Right lung (tissue), 10 donors: Measurements from ENCODE around the gene GLYAT. TPM values are rescaled to one million over a fixed set of nuclear protein-coding genes. Genes with fewer than 3 reads are reported as not detected.

Experiments used
- DNase-seq, 2 donors: peaks; one replicate each; pipeline ENCODE4 v3.0.0-alpha.2; 2013
- long read RNA-seq, 8 donors: transcript quantifications; one replicate each; lab custom pipeline, GENCODE V29; 2026
- polyA plus RNA-seq, 5 donors: library from polyadenylated mRNA; unstranded; fragments of 120-200 nt; gene quantifications; one replicate each; pipeline versions ENCODE4 v1.2.1 to v1.2.3, GENCODE V29; 2013; ENCODE audit warnings: inconsistent platforms in 1 of 5, low replicate concordance in 1 of 5; ENCODE audit not compliant: insufficient read length in 5 of 5, insufficient read depth in 1 of 5

GLYAT gene, protein sequence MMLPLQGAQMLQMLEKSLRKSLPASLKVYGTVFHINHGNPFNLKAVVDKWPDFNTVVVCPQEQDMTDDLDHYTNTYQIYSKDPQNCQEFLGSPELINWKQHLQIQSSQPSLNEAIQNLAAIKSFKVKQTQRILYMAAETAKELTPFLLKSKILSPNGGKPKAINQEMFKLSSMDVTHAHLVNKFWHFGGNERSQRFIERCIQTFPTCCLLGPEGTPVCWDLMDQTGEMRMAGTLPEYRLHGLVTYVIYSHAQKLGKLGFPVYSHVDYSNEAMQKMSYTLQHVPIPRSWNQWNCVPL
- under 1 TPM in 2 of 5 donors, not detected in 3; 0.18 to 0.58 TPM for polyA plus RNA-seq
- long read RNA-seq, donor 1, partial matches to known transcripts = 0 of 1 reads
- long read RNA-seq, donor 1, other reads (novel, unspliced or antisense) = 0 of 1 reads
- long read RNA-seq, donor 2 = 0 reads
- long read RNA-seq, donor 3 = 0 reads
- long read RNA-seq, donor 4 = 0 reads
- long read RNA-seq, donor 5, partial matches to known transcripts = 0 of 1 reads
- long read RNA-seq, donor 5, other reads (novel, unspliced or antisense) = 0 of 1 reads
- long read RNA-seq, donor 6 = 0 reads
- long read RNA-seq, donor 7 = 0 reads
- long read RNA-seq, donor 8 = 0 reads

DNA sequence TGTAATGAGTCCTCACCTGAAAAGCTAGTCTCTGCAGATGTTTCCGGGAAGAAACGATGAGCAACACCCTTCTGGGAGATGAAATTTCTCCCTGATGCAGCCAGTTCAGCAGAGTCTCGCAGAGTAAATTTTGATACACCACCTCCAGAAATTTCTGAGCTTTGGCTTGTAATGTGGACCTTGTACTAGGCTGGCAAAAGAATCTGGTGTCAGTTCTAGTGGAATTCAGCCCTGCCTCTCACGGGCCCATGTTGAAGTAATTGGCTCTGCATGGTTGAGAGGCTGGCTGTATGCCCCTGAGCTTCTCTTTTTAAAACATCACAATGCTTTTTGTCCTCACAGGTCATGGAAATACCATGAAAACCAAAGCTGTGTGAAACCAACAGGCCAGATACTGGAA, at the start of gene GLYAT:
Gene GLYAT (minus strand): TSS at position 125 of the 400 bp plus-strand sequence. CDS start 7,447 bp downstream, outside the sequence.
- no peak for DNase-seq

DNA sequence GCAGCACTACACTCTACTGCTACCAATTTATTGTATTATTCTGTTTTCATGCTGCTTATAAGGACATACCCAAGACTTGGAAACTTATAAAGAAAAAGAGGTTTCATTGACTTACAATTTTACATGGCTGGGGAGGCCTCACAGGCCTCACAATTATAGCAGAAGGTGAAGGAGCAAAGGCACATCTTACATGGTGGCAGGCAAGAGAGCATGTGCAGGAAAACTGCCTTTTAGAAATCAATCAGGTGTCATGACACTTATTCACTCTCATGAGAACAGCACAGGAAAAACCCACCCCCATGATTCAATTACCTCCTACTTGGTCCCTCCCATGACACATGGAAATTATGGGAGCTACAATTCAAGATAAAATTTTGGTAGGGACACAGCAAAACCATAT, 49.6 kb upstream of the GLYAT start:
- DNase-seq = no peak

DNA sequence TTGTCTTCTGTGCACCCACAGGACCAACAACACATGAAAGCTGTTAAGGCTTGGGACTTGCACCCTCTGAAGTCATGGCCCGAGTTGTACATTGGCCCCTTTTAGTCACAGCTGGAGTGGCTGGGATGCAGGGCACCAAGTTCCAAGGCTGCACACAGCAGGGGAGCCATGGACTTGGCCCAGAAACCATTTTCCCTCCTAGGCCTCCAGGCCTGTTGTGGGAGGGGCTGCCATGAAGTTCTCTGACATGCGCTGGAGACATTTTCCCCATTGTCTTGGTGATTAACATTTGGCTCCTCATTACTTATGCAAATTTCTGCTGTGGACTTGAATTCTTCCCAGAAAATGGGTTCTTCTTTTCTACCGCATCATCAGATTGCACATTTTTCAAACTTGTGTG, 48.8 kb upstream of the GLYAT start:
- no peak for DNase-seq

DNA sequence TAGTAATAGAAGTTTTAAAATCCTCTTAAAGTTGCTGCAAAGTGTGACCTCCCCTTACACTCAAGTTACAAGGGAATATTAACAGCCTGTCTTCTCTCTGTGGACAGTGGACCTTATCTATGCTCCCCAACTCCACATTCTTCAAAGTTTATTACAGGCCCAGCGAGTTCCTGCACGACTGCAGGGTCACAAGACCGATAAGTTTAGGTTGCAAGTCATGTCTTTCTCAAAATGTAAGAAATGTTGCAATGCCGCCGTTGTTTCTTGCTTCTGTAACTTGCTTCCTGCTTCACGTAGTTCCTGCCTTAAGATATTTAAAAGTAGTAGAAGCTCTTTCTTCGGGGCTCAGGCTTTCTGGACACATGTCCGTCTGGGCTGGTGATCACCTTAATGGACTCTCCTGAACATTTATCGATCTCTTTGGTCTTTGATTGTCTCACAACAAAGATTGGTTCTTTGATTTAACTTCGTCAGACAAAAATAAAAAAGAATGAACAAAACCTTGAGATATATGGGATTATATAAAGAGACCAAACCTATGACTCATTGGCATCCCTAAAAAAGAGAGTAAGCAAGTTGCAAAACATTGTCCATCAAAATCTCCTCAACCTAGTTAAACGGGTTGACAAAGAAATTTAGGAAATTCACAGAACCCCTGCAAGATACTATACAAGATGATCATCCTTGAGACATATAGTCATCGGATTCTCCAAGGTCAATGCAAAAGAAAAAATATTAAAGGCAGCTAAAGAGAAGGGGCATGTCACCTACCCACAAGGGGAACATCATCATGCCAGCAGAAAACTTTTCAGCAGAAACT, 45.4 kb upstream of the GLYAT start:
- DNase-seq = no peak

DNA sequence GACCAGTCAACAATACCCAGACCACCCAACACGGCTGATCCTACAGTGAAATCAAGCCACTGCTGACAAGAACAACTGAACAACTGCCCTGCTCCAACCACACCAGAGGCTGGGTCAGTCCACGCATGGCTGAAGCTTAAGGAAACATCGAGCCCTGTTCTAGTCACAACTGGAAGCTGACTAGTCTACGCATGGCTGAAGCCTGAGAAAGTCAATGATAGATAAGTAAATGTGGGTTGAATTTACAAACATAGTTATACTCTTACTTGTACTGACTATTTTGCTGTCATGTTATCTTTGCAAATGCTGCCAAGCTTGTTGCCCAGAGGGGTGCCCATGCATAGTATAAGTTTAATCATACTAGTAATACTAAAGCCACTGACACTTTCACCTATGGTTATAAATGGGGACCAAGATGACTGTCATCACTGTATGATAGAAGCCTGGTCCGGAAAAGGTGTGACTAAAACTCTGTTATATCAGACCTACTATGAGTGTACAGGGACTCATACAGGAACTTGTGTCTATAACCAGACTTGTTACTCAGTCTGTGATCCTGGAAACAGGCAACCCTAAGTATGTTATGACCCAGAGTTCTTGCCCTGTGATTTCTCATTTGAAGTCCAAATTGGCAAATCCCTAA, 43.4 kb upstream of the GLYAT start:
- no peak for DNase-seq

DNA sequence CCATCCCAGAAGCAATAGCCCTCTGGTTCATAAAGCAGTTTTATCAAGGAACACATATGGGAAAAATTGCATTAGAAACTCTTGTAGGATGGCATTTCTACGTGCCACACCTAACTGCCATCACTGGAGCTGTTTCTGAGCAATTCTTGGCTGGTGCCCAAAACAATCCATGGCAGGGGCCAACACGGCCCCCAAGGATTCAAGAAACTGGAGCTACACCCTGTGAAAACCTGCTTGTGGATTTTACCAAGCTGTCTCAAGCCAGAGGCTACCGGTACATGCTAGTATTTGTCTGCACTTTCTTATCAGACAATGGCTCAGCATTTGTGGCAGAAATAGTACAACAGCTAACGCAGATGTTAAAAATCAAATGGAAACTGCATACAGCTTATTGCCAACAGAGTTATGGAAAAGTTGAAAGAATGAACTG, 42.4 kb upstream of the GLYAT start:
- DNase-seq = no peak

DNA sequence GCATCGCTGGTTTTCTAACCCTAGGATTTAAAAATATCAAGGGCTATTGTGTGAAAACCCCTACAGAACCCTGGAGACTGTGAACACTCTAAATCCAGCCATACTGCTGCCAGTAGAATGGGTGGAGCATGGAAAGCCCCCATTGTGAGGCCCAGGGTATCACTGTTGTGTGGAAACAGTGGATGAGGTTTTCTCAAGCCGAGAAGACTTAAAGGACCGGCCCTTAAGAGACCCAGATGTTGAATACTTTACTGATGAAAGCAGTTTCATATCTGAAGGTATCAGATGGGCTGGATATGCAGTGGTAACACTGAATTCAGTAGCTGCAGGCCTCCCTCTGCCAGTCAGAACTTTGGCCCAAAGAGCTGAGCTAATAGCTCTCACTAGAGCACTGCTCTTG, 41.6 kb upstream of the GLYAT start:
- no peak for DNase-seq

DNA sequence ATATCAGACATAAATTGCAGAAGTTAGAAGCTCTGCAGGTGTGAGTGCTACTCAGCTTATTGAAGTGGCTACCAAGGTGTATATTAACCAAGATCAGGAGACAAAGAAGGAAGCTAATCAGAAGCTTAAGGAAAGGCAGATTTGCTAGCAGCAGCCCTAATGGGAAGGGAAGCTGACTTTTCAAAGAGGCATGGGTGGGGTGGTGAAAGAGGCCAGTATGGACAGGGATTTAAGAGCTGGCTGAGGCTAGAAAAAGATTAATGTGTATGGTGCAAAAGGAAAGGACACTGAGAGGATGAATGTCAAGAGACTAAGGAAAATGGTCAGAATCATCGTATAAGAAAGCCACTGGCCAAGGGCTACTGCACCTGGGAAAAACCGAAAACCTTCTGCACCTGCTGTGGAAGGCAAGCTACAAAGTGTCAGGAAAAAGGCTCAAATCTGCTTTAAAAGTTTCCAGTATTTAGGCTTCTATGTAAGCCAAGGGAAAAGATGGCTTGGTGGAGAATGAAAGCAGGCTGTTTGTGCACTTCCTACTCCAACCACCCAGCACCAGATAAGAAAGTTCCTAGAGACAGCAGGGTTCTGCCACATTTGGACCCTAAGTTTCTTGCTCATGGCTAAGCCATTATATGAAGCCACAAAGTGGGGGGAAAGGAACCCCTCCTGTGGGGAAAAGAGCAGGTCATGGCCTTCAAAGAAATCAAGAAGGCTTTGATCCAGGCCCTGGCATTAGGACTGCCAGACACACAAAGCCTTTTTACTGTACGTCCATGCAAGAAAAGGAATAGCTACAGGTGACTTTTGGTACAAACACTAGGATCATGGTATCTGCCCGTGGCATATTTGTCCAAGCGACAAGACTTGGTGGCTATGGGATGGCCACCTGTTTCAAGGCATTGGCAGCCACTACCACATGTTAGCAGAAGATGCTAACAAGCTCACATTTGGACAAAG, 40.9 kb upstream of the GLYAT start:
- DNase-seq = no peak

DNA sequence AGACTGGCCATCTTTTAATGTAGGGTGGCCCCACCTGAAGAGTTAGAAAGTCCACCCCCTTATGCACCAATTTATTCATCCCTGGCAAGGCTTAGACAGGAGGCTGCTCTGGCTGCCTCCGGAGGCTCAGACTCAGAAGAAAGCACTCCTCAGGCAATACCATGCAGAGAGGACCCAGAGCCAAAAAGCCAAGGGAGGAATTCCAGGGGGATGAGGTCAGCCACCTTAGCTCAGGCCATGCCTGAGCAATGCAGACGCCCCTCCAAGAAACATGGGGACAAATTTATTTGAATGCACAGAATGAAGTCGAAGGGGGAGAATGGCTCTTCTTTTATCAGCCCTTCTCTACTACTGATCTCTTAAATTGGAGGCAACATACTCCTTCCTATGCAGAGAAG, 39.7 kb upstream of the GLYAT start:
- no peak for DNase-seq

DNA sequence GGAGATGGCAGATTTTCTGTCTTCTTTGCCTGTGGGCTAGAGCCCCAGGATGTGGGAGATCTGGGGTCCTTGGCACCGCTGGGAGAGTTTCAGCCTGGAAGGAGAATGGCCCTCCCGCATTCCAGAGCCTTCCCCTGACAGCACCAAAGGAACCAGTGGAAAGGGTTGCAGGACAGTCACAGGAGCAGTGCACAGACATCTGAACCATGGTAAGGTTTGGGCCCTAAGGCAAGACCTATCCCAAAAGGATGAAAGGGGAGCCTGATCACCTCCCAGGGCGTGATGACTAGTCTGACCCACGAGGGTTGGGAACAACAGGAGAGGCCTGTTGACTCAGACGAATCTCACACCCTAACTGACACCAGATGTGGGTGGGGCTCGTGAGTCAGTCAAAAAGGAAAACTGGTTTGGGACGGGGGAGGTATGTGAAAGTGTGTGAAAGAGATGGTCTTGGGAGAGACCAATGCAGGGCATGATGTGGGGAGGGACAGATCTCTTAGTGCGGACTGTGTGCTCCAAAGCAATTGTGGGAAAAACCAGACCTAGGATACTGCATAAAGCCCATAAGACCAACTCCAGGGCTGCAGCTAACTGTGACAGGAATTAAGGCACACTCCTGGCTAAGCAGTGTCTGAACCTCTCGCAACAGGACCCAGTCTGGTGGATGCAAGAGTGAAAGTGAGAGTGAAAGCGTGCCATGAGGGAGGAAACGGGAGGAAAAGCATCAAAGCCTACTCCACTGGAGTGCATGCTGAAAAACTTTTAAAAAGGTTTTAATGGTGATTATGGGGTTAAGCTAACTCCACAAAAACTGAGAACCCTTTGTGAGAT, 39.1 kb upstream of the GLYAT start:
- DNase-seq = no peak

DNA sequence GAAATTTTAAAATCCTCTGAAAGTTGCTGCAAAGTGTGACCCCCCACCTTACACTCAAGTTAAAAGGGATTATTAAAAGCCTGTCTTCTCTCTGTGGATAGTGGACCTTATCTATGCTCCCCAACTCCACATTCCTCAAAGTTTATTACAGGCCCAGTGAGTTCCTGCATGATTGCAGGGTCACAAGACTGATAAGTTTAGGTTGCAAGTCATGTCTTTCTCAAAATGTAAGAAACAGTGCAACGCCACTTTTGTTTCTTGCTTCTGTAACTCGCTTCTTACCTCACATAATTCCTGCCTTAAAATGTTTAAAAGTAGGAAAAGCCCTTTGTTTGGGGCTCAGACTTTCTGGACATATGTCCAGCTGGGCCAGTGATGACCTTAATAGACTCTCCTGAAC, 38.4 kb upstream of the GLYAT start:
- DNase-seq = no peak

DNA sequence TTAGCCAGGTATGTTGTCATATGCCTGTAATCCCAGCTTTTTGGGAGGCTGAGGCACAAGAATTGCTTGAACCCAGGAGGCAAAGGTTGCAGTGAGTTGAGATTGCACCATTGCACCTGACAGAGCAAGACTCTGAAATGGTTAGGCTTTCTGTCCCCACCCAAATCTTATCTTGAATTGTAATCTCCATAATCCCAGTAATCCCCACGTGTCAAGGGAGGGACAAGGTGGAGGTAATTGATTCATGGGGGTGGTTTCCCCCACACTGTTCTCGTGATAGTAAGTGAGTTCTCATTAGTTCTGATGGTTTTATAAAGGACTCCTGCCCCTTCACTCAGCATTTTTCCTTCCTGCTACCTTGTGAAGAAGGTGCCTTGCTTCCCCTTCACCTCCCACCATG, 37.6 kb upstream of the GLYAT start:
- no peak for DNase-seq

DNA sequence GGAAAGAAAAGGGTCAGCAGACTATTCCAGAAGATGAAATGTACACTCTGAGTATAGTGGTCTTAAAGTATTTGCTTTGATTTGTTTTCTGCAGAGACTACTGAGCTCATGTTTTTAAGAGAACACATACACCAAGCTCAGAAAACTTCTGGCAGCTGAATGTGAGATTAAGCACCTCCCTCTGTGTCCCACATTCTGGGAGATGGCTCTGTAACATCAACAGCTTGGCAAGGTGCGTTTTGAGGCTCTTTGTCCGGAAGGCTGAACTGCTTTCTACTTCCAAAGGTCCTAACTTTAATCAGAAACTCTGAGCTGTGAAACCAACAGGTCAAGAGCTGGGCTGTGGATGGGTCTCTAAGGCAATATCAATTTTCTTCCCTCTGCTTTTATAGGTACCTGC, 36.4 kb upstream of the GLYAT start:
- no peak for DNase-seq

DNA sequence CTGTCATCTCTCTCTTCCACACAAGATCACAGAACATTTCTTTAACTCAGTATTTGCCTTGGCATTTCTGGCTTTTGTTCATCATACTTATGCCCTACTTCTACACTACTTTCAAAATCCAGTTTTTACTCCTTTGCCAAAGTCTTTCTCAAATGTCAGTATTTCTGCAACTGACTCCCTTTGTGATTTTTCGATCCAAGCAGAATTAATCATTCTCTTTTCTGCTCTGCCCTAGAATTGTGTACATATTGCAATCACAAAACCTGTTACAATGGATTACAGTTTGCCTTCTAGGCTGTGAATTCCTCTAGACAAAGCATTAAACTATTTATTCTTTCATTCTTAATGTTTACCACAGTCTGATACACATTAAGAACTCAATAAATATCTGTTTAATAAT, 33.3 kb upstream of the GLYAT start:
- DNase-seq = no peak

DNA sequence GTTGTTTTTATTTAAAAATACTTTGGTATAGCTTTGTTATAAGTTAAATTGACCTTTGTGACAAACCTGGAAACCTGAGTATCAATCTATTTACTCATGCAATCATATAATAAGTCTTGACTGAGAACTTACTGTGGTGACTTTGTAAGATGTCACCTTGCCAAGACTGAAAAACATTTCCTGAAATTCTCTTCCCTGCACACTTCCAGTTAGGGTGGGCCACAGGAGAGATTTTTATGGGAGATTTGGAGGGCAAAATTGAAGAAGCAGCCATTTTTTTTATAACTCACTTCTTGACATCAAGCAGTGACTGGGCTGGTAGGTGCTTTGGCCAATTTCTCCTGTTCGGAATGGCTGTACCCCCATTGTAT, 31.4 kb upstream of the GLYAT start:
- no peak for DNase-seq

DNA sequence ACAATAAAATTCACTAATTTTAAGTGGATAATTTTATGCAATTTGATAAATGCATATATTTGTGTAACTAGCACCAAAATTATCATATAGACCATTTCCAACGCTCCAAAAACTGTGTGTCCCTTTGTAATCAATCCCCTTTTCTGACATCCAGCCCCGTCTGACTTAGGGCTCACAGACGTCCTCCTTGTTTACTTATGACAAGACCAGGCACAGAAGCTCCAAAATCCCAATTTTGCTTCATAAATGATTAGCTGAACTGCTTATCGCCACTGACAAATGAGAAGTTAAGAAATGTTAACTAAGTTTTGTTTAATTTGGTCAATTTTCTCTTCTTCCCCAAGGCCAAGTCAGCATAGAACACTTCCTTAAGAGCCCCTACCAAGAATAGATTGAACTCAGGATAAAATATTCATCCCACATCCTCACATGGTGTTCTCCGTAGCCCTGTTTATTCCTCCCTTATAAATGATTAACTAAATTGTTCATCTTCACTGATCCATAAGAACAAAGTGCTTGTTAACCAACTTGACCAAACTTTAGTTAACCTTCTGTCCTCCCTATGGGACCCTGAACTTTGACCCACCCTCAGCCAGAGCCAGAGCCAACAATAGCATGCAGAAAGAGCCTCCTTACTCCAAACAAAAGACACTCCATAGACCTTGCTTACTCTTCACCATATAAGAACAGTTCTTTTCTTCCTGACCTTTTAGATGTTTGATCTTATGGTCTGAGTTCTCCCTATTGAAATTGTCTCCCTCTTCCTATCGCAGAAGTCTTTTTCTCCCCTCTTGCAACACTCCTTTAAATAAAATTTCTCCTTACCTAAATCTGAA, 30.8 kb upstream of the GLYAT start:
- no peak for DNase-seq

DNA sequence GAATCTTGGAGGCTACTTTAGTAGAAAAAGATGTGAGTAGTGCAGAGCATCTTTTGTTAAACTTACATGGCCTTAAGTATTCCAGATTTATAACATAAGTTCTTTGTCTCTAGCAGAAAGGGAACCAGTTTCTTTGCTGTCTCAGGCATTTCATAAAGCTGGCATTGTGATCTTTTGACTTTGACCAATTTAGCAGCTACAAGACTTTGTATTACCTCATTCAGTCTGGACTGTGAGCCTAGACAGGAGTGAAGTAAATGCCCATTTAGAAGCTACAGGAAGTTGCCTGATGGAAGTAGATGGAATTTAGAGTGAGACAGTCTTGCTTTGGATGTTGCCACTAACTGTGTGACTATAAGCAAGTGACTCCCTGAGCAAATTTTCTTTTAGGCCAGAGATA, 25.7 kb upstream of the GLYAT start:
- no peak for DNase-seq

DNA sequence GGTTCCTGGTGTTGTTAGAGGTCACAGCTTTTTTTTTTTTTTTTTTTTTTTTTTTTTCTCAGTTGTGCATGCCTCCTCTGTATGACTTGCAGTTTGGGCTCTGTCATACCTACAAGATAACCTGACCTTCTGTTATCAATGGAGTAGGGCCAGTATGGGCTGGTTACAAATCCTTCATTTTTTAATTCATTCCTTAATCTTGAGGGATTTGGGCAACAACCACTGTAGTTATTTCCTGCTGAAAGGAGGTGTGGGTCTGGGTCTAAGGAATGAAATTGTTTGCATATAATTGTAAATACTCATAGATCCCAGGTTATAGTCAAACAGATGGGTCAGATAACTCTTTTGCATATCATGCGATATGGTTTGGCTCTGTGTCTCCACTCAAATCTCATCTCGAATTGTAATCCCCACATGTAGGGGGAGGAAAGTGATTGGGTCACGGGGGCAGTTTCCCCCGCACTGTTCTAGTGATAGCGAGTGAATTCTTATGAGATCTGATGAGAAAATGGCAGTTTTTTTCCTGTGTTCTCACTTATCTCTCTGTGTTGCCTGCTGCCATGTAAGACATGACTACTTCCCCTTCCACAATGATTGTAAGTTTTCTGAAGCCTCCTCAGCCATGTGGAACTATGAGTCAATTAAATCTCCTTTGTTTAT, 14.1 kb upstream of the GLYAT start:
- no peak for DNase-seq
